GM12878 (cell line): ENCODE results near the gene STAB2. TPM values are rescaled to one million over a fixed set of nuclear protein-coding genes. Genes with fewer than 3 reads are reported as not detected.
A peak's percentile ranks its signal among the peaks of the same experiment; 100 is the strongest.

Source experiments
- ATAC-seq: fragments of 200-7000 bp; cut with Tn5 transposase; 3 replicates; pipeline ENCODE4 v1.9.1; 2020; ENCODE audit warnings: mild to moderate bottlenecking, moderate library complexity
- BruUV-seq: library from RNA; stranded (reverse); fragments of 400-500 nt; replicated peaks from 2 replicates; lab custom pipeline; 2021; lab: Mats Ljungman, UMichigan
- CTCF ChIA-PET: fragments of 300-600 bp; sonication (Branson Sonifier 250); formaldehyde crosslinking; extraction: SDS; loops from one replicate; lab custom pipeline; 2021; ENCODE audit warnings: inconsistent platforms; lab: Yijun Ruan, JAX
- POLR2A ChIA-PET: fragments of 350-600 bp; formaldehyde crosslinking; extraction: SDS; loops from one replicate; lab custom pipeline; 2021; ENCODE audit warnings: inconsistent platforms; lab: Charles Lee
- RAD21 ChIA-PET: fragments of 300-600 bp; sonication (Branson Sonifier 250); formaldehyde crosslinking; loops from one replicate; lab custom pipeline; 2023; ENCODE audit warnings: antibody characterized with exemption; ENCODE audit not compliant: unreplicated experiment; lab: Charles Lee
- SMC1A ChIA-PET: fragments of 300-600 bp; sonication (Branson Sonifier 250); formaldehyde crosslinking; loops from one replicate; lab custom pipeline; 2023; ENCODE audit not compliant: unreplicated experiment, uncharacterized antibody; lab: Charles Lee
- DNase-seq: peaks from one replicate; pipeline ENCODE4 v3.0.0-alpha.2; 2011; ENCODE audit warnings: low read depth, low spot score
- FAIRE-seq: peaks from 3 replicates; lab custom pipeline; 2011; peaks lifted over from hg19 to GRCh38; lab: Jason Lieb, UNC
- H2AFZ ChIP-seq: 2 replicates; pipeline ENCODE4 v1.6.0; 2011; ENCODE audit warnings: low read depth, low read length, control low read depth; ENCODE audit not compliant: control insufficient read depth
- H3K27ac ChIP-seq: 2 replicates; pipeline ENCODE4 v1.5.1; 2011; ENCODE audit warnings: control low read depth; ENCODE audit not compliant: control insufficient read depth, insufficient read depth
- H3K27me3 ChIP-seq, 2 experiments: replicated peaks in 1 of 2; 2 replicates each; pipeline versions ENCODE4 v1.6.0 to v1.6.1; 2011; ENCODE audit warnings: low read length in 1 of 2; ENCODE audit not compliant: control insufficient read depth in 2 of 2, insufficient read depth in 2 of 2
- H3K36me3 ChIP-seq, 2 experiments: 2 replicates each; pipeline ENCODE4 v1.5.1; 2011; ENCODE audit warnings: low read length in 1 of 2; ENCODE audit not compliant: control insufficient read depth in 2 of 2, insufficient read depth in 2 of 2
- H3K4me1 ChIP-seq: 2 replicates; pipeline ENCODE4 v1.6.1; 2011; ENCODE audit warnings: mild to moderate bottlenecking, low read length, moderate library complexity, mixed read lengths; ENCODE audit not compliant: control insufficient read depth, insufficient read depth
- H3K4me2 ChIP-seq: 2 replicates; pipeline ENCODE4 v1.6.0; 2011; ENCODE audit warnings: control low read depth; ENCODE audit not compliant: control insufficient read depth, insufficient read depth
- H3K4me3 ChIP-seq: fragments of 200-600 bp; sonication (generic); 2 replicates; pipeline ENCODE4 v1.5.1; 2016
- H3K79me2 ChIP-seq: 2 replicates; pipeline ENCODE4 v1.6.0; 2011; ENCODE audit warnings: low read length; ENCODE audit not compliant: control insufficient read depth, insufficient read depth
- H3K9ac ChIP-seq: 2 replicates; pipeline ENCODE4 v1.8.0; 2011; ENCODE audit warnings: low read length, control low read depth, mixed read lengths; ENCODE audit not compliant: control insufficient read depth, insufficient read depth
- H3K9me3 ChIP-seq: replicated peaks from 3 replicates; pipeline ENCODE4 v1.5.1; 2011; ENCODE audit warnings: mild to moderate bottlenecking, low read length; ENCODE audit not compliant: control insufficient read depth, insufficient read depth
- H4K20me1 ChIP-seq: 2 replicates; pipeline ENCODE4 v1.6.0; 2011; ENCODE audit not compliant: control insufficient read depth, insufficient read depth
- EZH2 ChIP-seq: IDR thresholded peaks from 2 replicates; pipeline ENCODE4 v1.6.1; 2012; ENCODE audit warnings: low read depth, mild to moderate bottlenecking, control low read depth, inconsistent platforms, low read length, borderline replicate concordance; ENCODE audit not compliant: control insufficient read depth
- SPI1 ChIP-seq: IDR thresholded peaks from 2 replicates; pipeline ENCODE4 v1.6.1; 2011; ENCODE audit warnings: low read depth, mild to moderate bottlenecking, low read length, moderate library complexity, borderline replicate concordance; ENCODE audit not compliant: insufficient read depth
- SREBF1 ChIP-seq: IDR thresholded peaks from 2 replicates; pipeline ENCODE4 v1.6.1; 2012; ENCODE audit warnings: mild to moderate bottlenecking, low read length
- SUPT20H ChIP-seq: IDR thresholded peaks from 2 replicates; pipeline ENCODE4 v1.6.1; 2011; ENCODE audit warnings: low read depth, mild to moderate bottlenecking, low read length, moderate library complexity, borderline replicate concordance; ENCODE audit not compliant: control insufficient read depth
- WGBS: methylation state at CpG from one replicate; pipeline ENCODE4 v1.1.6; 2016; ENCODE audit warnings: low lambda C conversion rate; ENCODE audit not compliant: insufficient replicate concordance, insufficient coverage; ENCODE audit errors: missing lambda C conversion rate; 5-methylcytosine and 5-hydroxymethylcytosine counted together
- in situ Hi-C: fragments of 300-500 bp; cut with MboI; formaldehyde crosslinking; loops from 9 replicates; pipeline ENCODE4 v1.14.3; 2018; ENCODE audit warnings: mixed read lengths
- intact Hi-C: fragments of 100-400 bp; cut with micrococcal nuclease; formaldehyde crosslinking; loops from one replicate; pipeline ENCODE4 v1.14.2; 2022; ENCODE audit not compliant: unreplicated experiment
- polyA plus RNA-seq, 11 experiments: library from polyadenylated mRNA; depleted of rRNA in 4 of 11; unstranded in 6 of 11; stranded (reverse) in 5 of 11; fragments of >200 nt; fragmentation: Nextera tagmentation in 4 of 11; fragmentation: Illumina TruSeq in 1 of 11; extraction: Ambion mirVana in 4 of 11; extraction: Trizol in 1 of 11; gene quantifications; 1 replicate in 1 of 11; 2 replicates in 10 of 11; pipeline versions ENCODE4 v1.2.1 to v1.2.3, GENCODE V29; 2011 to 2016; ENCODE audit warnings: inconsistent platforms in 2 of 11, missing spikeins in 2 of 11, low read depth in 1 of 11
- total RNA-seq, 4 experiments: library from RNA; depleted of rRNA in 3 of 4; stranded (reverse); fragments of >200 nt in 3 of 4; fragmentation: Illumina TruSeq in 1 of 4; extraction: Trizol in 1 of 4; gene quantifications; 2 replicates each; pipeline versions ENCODE4 v1.2.1 to v1.2.3, GENCODE V29; 2013 to 2021
- TF ChIP-seq, protein P1 (sequence below): IDR thresholded peaks from 2 replicates; pipeline ENCODE4 v1.6.1; 2012; ENCODE audit warnings: improper control_type of control experiment, low read depth, low read length; ENCODE audit not compliant: insufficient replicate concordance
- TF ChIP-seq, protein P2 (sequence below): fragments of 450-650 bp; IDR thresholded peaks from 2 replicates; pipeline ENCODE4 v1.6.1; 2016; ENCODE audit warnings: mild to moderate bottlenecking, moderate library complexity, borderline replicate concordance

The STAB2 gene
- total and polyA plus RNA-seq, 10 of the 15 experiments (the other 5 are each of a cell fraction or from before 2014, with no cell fraction given), result 0.37 TPM; not detected in 9

DNA sequence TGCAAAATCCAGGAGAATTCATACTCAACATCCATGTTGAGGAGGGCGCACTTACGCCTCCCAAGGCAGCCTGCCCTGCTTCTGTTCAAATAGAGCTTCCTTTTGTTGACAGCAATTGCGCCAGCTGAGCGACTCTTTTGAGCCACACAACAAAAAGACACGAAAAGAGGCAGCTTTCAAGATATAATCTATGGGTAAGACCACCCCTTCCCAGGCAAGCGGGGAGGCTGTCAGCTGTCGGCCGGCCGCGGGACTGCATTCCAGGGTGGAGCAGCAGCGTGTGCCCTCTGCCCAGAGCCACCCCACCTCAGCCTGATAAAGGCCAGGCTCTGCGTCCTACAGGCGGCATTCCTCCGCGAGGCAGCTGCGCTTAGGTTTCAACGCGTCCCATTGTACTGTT lies 15.8 kb upstream of the STAB2 start (continued):
- TF ChIP-seq, protein P1, sequence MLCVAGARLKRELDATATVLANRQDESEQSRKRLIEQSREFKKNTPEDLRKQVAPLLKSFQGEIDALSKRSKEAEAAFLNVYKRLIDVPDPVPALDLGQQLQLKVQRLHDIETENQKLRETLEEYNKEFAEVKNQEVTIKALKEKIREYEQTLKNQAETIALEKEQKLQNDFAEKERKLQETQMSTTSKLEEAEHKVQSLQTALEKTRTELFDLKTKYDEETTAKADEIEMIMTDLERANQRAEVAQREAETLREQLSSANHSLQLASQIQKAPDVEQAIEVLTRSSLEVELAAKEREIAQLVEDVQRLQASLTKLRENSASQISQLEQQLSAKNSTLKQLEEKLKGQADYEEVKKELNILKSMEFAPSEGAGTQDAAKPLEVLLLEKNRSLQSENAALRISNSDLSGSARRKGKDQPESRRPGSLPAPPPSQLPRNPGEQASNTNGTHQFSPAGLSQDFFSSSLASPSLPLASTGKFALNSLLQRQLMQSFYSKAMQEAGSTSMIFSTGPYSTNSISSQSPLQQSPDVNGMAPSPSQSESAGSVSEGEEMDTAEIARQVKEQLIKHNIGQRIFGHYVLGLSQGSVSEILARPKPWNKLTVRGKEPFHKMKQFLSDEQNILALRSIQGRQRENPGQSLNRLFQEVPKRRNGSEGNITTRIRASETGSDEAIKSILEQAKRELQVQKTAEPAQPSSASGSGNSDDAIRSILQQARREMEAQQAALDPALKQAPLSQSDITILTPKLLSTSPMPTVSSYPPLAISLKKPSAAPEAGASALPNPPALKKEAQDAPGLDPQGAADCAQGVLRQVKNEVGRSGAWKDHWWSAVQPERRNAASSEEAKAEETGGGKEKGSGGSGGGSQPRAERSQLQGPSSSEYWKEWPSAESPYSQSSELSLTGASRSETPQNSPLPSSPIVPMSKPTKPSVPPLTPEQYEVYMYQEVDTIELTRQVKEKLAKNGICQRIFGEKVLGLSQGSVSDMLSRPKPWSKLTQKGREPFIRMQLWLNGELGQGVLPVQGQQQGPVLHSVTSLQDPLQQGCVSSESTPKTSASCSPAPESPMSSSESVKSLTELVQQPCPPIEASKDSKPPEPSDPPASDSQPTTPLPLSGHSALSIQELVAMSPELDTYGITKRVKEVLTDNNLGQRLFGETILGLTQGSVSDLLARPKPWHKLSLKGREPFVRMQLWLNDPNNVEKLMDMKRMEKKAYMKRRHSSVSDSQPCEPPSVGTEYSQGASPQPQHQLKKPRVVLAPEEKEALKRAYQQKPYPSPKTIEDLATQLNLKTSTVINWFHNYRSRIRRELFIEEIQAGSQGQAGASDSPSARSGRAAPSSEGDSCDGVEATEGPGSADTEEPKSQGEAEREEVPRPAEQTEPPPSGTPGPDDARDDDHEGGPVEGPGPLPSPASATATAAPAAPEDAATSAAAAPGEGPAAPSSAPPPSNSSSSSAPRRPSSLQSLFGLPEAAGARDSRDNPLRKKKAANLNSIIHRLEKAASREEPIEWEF, result no peak
- TF ChIP-seq SREBF1 (no peak), SUPT20H (no peak), SPI1 (no peak)

DNA sequence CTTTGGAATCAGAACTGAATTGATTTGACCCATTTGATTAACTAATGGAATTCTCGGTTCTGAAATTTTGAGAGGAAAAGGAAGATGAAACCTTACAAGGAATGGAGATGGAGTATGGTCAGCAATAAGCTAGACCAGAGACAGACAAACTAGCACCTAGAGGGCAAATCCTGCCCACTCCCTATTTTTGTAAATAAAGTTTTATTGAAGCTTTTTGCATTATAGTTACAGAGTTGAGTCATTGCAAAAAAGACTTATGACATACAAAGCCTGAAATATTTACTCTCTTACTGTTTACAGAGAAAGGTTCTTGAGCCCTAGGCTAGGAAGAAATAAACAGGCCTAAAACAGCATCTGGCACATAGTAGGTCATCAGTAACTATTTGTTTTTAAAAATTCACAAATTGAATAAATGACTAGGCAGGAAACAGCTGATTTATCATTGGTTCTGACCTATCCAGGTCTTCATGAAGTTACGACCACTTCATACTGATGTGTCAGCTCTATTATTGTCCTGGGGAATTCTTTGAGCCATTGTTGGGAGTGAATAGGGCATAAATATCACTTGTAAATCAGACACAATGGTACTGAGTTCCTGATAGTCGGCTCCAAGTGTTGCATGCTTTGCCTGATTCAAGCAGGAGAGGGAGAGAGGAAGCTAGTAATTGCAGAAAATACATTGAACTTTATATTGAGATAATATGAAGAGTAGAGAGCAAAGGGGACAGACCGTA lies 14.6 kb upstream of the STAB2 start:
- H3K4me2 ChIP-seq, result no peak overlapping the region
- FAIRE-seq (no peak), DNase-seq (no peak), ATAC-seq (no peak)
- no TSS peak for BruUV-seq
- H3K4me3 ChIP-seq, result no peak overlapping the region
- no peak overlapping the region for H2AFZ ChIP-seq
- POLR2A ChIA-PET, result no interaction called here
- H3K36me3 ChIP-seq, result no peaks in the 10 kb centered on the region
- H3K4me1 ChIP-seq, result peaks cover 5% of the 10 kb centered on the region
- CTCF ChIA-PET, result interaction anchor here (0.7 to 8.9 kb wide), 8 partner anchors 10 to 689 kb away, joined by 3 to 84 read pairs (median 4); partner anchors contain the start of gene STAB2
- no peak overlapping the region for H3K27ac ChIP-seq
- SMC1A ChIA-PET, result interaction anchor here (1.2 to 4.3 kb wide), 2 partner anchors 56 to 59 kb away, joined by 3 to 24 read pairs; no protein-coding TSS in a partner anchor
- H3K9ac ChIP-seq, result no peak overlapping the region
- WGBS, result 58% methylated on average over 4 of the region's 4 CpGs
- RAD21 ChIA-PET, result no interaction called here
- no peaks in the 10 kb centered on the region; a peak in 1 of 4 replicates for H3K27me3 ChIP-seq
- no peaks in the 10 kb centered on the region for H4K20me1 ChIP-seq
- in situ Hi-C loops, result no loop called here
- no peaks in the 10 kb centered on the region for H3K9me3 ChIP-seq
- intact Hi-C loops, result loop anchor here (10.0 kb wide), 1 partner anchor 272 kb away; the partner anchor contains the start of gene NT5DC3
- H3K79me2 ChIP-seq, result no peaks in the 10 kb centered on the region
- TF ChIP-seq EZH2, result no peak
- TF ChIP-seq, protein P2, sequence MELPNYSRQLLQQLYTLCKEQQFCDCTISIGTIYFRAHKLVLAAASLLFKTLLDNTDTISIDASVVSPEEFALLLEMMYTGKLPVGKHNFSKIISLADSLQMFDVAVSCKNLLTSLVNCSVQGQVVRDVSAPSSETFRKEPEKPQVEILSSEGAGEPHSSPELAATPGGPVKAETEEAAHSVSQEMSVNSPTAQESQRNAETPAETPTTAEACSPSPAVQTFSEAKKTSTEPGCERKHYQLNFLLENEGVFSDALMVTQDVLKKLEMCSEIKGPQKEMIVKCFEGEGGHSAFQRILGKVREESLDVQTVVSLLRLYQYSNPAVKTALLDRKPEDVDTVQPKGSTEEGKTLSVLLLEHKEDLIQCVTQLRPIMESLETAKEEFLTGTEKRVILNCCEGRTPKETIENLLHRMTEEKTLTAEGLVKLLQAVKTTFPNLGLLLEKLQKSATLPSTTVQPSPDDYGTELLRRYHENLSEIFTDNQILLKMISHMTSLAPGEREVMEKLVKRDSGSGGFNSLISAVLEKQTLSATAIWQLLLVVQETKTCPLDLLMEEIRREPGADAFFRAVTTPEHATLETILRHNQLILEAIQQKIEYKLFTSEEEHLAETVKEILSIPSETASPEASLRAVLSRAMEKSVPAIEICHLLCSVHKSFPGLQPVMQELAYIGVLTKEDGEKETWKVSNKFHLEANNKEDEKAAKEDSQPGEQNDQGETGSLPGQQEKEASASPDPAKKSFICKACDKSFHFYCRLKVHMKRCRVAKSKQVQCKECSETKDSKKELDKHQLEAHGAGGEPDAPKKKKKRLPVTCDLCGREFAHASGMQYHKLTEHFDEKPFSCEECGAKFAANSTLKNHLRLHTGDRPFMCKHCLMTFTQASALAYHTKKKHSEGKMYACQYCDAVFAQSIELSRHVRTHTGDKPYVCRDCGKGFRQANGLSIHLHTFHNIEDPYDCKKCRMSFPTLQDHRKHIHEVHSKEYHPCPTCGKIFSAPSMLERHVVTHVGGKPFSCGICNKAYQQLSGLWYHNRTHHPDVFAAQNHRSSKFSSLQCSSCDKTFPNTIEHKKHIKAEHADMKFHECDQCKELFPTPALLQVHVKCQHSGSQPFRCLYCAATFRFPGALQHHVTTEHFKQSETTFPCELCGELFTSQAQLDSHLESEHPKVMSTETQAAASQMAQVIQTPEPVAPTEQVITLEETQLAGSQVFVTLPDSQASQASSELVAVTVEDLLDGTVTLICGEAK, result peak; percentile 56
